A673 (cell line): Measurements from ENCODE around the gene PVALEF. TPM values are rescaled to one million over a fixed set of nuclear protein-coding genes. Genes with fewer than 3 reads are reported as not detected.

Source experiments
- BruUV-seq: library from RNA; stranded (reverse); fragments of 400-500 nt; replicated peaks from 2 replicates; lab custom pipeline; 2021; lab: Mats Ljungman, UMichigan
- CTCF ChIA-PET: fragments of 300-600 bp; sonication (Branson Sonifier 250); formaldehyde crosslinking; loops from one replicate; lab custom pipeline; 2022; ENCODE audit warnings: antibody characterized with exemption; lab: Charles Lee
- POLR2A ChIA-PET: fragments of 300-600 bp; sonication (Branson Sonifier 250); formaldehyde crosslinking; loops from one replicate; lab custom pipeline; 2022; ENCODE audit warnings: antibody characterized with exemption; ENCODE audit not compliant: low non-redundant PET; lab: Charles Lee
- DNase-seq: peaks from one replicate; pipeline ENCODE4 v3.0.0-alpha.2; 2015; ENCODE audit warnings: low spot score
- H3K27ac ChIP-seq: fragments of 200-600 bp; sonication (generic); 2 replicates; pipeline ENCODE4 v1.5.1; 2016; ENCODE audit warnings: mixed run types, low read depth, mild to moderate bottlenecking, mixed read lengths, antibody characterized with exemption, low read length; ENCODE audit not compliant: poor library complexity, severe bottlenecking
- H3K27me3 ChIP-seq: fragments of 200-600 bp; sonication (generic); replicated peaks from 2 replicates; pipeline ENCODE4 v1.6.1; 2017; ENCODE audit warnings: mixed run types, low read depth, mild to moderate bottlenecking, mixed read lengths, antibody characterized with exemption, low read length; ENCODE audit not compliant: insufficient read depth, poor library complexity
- H3K36me3 ChIP-seq: fragments of 200-600 bp; sonication (generic); 2 replicates; pipeline ENCODE4 v1.6.1; 2016; ENCODE audit warnings: mixed run types, mild to moderate bottlenecking, mixed read lengths, antibody characterized with exemption, low read length; ENCODE audit not compliant: insufficient read depth, poor library complexity, severe bottlenecking
- H3K4me1 ChIP-seq: fragments of 200-600 bp; sonication (generic); 2 replicates; pipeline ENCODE4 v1.6.1; 2017; ENCODE audit warnings: mixed run types, mild to moderate bottlenecking, mixed read lengths, antibody characterized with exemption, low read length; ENCODE audit not compliant: insufficient read depth, poor library complexity, severe bottlenecking
- H3K4me3 ChIP-seq: fragments of 200-600 bp; sonication (generic); 2 replicates; pipeline ENCODE4 v1.5.1; 2016; ENCODE audit warnings: low read depth, mixed run types, mild to moderate bottlenecking, mixed read lengths, low read length; ENCODE audit not compliant: poor library complexity, severe bottlenecking
- H3K9me3 ChIP-seq: fragments of 200-600 bp; sonication (generic); 2 replicates; pipeline ENCODE4 v1.6.1; 2016; ENCODE audit warnings: mixed run types, low read depth, mild to moderate bottlenecking, mixed read lengths, antibody characterized with exemption, low read length; ENCODE audit not compliant: poor library complexity, severe bottlenecking
- EZH2 ChIP-seq: fragments of 200-600 bp; sonication (generic); IDR thresholded peaks from 2 replicates; pipeline ENCODE4 v1.6.1; 2017; ENCODE audit warnings: borderline replicate concordance, low read depth, mild to moderate bottlenecking, mixed read lengths, antibody characterized with exemption, low read length; ENCODE audit not compliant: poor library complexity, severe bottlenecking
- intact Hi-C: fragments of 100-400 bp; cut with micrococcal nuclease; formaldehyde crosslinking; loops from one replicate; pipeline ENCODE4 v1.10.0; 2022; ENCODE audit not compliant: unreplicated experiment
- total RNA-seq: library from RNA; stranded (reverse); gene quantifications from 2 replicates; pipeline ENCODE4 v1.2.3, GENCODE V29; 2021
- TF ChIP-seq, protein P1 (sequence below): fragments of 300-800, 200-600 bp; sonication (generic); conservative IDR thresholded peaks from 2 replicates; pipeline ENCODE4 v1.5.1; 2017; ENCODE audit warnings: low read depth, mild to moderate bottlenecking, antibody characterized with exemption, low read length, moderate library complexity, mixed read lengths

PVALEF gene
- total RNA-seq, 1 experiment from 2014 or later, result not detected

DNA sequence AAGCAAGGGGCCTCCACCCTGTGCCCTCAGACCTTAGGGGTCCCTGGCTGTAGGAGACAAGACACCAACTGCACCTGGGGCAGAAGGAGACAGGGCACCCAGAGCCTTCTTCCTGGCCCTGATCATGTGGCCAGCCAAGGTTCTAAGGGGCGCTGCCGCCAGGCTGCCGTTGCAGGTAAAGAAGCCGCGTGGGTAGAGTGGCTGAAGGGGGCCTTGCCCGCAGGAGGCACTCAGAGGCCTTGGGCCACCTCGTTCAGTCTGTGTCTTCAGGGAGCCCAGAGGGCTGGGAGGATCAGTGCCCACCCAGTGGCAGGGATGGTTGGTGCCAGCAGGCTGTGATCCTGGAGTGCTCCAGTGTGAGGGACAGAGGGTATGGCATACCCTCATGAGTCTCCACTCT is 2.3 kb downstream of the PVALEF start:
- H3K27ac ChIP-seq, result no peak overlapping the region
- peaks cover 10% of the 10 kb centered on the region for H3K4me1 ChIP-seq
- DNase-seq, result no peak
- H3K36me3 ChIP-seq, result no peaks in the 10 kb centered on the region
- H3K9me3 ChIP-seq, result no peaks in the 10 kb centered on the region
- ChIA-PET CTCF (no interaction called here), POLR2A (no interaction called here)
- H3K27me3 ChIP-seq, result no peaks in the 10 kb centered on the region
- no TSS peak for BruUV-seq
- no peak overlapping the region for H3K4me3 ChIP-seq
- intact Hi-C loops, result no loop called here
- TF ChIP-seq, protein P1, sequence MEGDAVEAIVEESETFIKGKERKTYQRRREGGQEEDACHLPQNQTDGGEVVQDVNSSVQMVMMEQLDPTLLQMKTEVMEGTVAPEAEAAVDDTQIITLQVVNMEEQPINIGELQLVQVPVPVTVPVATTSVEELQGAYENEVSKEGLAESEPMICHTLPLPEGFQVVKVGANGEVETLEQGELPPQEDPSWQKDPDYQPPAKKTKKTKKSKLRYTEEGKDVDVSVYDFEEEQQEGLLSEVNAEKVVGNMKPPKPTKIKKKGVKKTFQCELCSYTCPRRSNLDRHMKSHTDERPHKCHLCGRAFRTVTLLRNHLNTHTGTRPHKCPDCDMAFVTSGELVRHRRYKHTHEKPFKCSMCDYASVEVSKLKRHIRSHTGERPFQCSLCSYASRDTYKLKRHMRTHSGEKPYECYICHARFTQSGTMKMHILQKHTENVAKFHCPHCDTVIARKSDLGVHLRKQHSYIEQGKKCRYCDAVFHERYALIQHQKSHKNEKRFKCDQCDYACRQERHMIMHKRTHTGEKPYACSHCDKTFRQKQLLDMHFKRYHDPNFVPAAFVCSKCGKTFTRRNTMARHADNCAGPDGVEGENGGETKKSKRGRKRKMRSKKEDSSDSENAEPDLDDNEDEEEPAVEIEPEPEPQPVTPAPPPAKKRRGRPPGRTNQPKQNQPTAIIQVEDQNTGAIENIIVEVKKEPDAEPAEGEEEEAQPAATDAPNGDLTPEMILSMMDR, result no peak

DNA sequence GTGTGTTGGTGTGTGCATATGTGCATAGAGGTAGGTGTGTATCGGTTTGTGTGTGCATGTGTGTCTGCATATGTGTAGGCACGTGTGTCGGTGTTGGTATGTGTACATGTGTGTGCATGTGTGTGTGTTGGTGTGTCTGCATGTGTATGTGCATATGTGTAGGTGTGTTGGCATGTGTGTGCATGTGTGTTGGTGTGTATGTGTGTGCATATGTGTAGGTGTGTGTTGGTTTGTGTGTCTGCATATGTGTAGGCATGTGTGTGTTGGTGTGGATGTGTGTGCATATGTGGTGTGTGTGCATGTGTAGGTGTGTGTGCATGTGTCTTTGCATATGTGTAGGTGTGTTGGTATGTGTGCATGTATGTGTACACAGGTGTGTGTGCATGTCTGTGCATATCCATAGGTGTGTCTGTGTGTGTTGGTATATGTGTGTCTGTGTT is 4.6 kb downstream of the PVALEF start:
- Histone ChIP-seq H3K4me3 (no peak overlapping the region), H3K27ac (no peak overlapping the region), H3K36me3 (no peaks in the 10 kb centered on the region), H3K4me1 (peaks cover 3% of the 10 kb centered on the region), H3K9me3 (peaks cover 8% of the 10 kb centered on the region), H3K27me3 (no peaks in the 10 kb centered on the region)
- TF ChIP-seq, protein P1, result no peak
- TF ChIP-seq EZH2, result no peak
- BruUV-seq, result no TSS peak
- intact Hi-C loops, result no loop called here
- DNase-seq, result no peak
- ChIA-PET CTCF (no interaction called here), POLR2A (no interaction called here)

DNA sequence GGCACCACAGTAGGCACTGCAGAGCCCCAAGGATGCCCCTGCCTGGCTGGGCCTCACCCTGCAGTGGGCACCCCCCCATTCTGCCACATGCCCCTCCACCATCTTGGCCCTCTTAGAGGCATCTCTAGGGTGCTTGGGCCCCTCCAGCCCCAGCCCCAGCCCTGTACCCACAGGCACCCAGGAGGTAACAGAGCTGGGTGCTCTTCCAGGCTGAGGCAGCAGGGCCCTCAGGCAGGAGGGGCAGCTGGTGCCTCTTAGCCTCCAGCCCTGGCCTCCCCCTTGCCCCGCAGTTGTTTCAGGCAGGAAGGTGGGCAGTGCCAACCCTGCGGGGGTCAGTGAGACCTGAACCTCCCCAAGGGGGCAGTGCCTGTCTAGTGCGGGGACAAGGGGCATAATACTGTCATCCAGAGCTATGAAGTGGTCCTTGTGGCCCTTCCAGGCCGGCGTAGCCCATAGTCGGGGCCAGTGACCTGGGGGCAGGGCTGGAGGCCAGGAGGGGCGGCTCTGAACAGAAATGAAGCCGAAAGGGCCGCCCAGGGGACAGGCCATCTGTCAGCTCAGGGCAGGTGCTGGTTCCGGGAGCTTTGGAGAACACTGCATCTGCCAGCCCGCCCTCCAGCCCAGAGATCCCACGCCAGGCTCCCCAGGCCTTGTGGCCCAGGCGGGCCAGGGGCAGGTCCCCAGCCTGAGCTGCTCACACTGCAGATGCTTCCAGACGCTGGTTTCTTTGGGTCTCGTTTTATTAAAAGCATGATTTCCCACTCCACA is 5.6 kb downstream of the PVALEF start:
- DNase-seq, result no peak
- intact Hi-C loops, result no loop called here
- H3K27me3 ChIP-seq, result no peaks in the 10 kb centered on the region
- peaks cover 11% of the 10 kb centered on the region for H3K9me3 ChIP-seq
- TF ChIP-seq, protein P1, result no peak
- no peak for TF ChIP-seq EZH2
- ChIA-PET POLR2A (no interaction called here), CTCF (no interaction called here)
- H3K36me3 ChIP-seq, result no peaks in the 10 kb centered on the region
- BruUV-seq, result no TSS peak
- H3K4me3 ChIP-seq, result no peak overlapping the region
- no peaks in the 10 kb centered on the region for H3K4me1 ChIP-seq
- no peak overlapping the region for H3K27ac ChIP-seq
